Upper lobe of left lung (tissue), 4 donors: ENCODE measurements around the gene COMMD2.

Experiments
- CTCF ChIP-seq, 6 experiments: fragments of 450-650 bp in 4 of 6; fragments of 200-600 bp in 2 of 6; sonication (generic) in 2 of 6; IDR thresholded peaks; one replicate each; pipeline ENCODE4 v1.5.1; 2016 to 2019; ENCODE audit warnings: antibody characterized with exemption in 6 of 6
- EP300 ChIP-seq, 4 donors: sonication (generic); formaldehyde crosslinking; IDR thresholded peaks; one replicate each; pipeline ENCODE4 v1.5.1; 2017; ENCODE audit warnings: antibody characterized with exemption in 4 of 4, control low read depth in 2 of 4
- POLR2A ChIP-seq, 4 donors: fragments of 450-650 bp; IDR thresholded peaks; one replicate each; pipeline ENCODE4 v1.5.1; 2016 to 2017; ENCODE audit warnings: antibody characterized with exemption in 4 of 4, mild to moderate bottlenecking in 2 of 4
- POLR2AphosphoS5 ChIP-seq, 2 donors: sonication (generic); formaldehyde crosslinking; IDR thresholded peaks; one replicate each; pipeline ENCODE4 v1.5.1; 2017; ENCODE audit warnings: antibody characterized with exemption in 2 of 2

GRCh38 chr3:149770246-149770645 is 18.0 kb upstream of the COMMD2 start:
- no peak for TF ChIP-seq POLR2A (IDR thresholded peaks at IDR 0.05)
- no peak for TF ChIP-seq CTCF (IDR thresholded peaks at IDR 0.05)
- no peak for TF ChIP-seq EP300 (IDR thresholded peaks at IDR 0.05)
- TF ChIP-seq POLR2AphosphoS5 (IDR thresholded peaks at IDR 0.05), result no peak
